Natural killer cell (primary cell): Measurements from ENCODE around the gene TCL1B. TPM values are rescaled to one million over a fixed set of nuclear protein-coding genes. Genes with fewer than 3 reads are reported as not detected.

Experiments used
- ATAC-seq, 3 donors: fragments of 150-1000 bp in 2 of 3; fragments of 200-7000 bp in 1 of 3; cut with Tn5 transposase; 1 replicate in 1 of 3; 2 replicates in 2 of 3; pipeline ENCODE4 v1.10.0; 2021; ENCODE audit warnings: mild to moderate bottlenecking in 2 of 3, moderate library complexity in 2 of 3
- DNase-seq, 2 donors: peaks; one replicate each; pipeline versions ENCODE4 v3.0.0 to v3.0.0-alpha.2; 2013 to 2021; ENCODE audit warnings: mixed read lengths in 1 of 2
- H3K27ac ChIP-seq: one replicate; pipeline ENCODE4 v1.5.1; 2013; ENCODE audit warnings: mild to moderate bottlenecking, low read length
- H3K27me3 ChIP-seq: one replicate; pipeline ENCODE4 v1.6.1; 2013; ENCODE audit warnings: low read length; ENCODE audit not compliant: control insufficient read depth, insufficient read depth
- H3K36me3 ChIP-seq: one replicate; pipeline ENCODE4 v1.6.1; 2013; ENCODE audit warnings: low read length; ENCODE audit not compliant: control insufficient read depth, insufficient read depth
- H3K4me1 ChIP-seq: one replicate; pipeline ENCODE4 v1.6.1; 2013; ENCODE audit warnings: low read length; ENCODE audit not compliant: control insufficient read depth, insufficient read depth
- H3K4me3 ChIP-seq: one replicate; pipeline ENCODE4 v1.5.1; 2013; ENCODE audit warnings: low read length
- H3K9me3 ChIP-seq: one replicate; pipeline ENCODE4 v1.6.1; 2013; ENCODE audit warnings: low read length; ENCODE audit not compliant: control insufficient read depth, insufficient read depth
- H3K27ac Mint-ChIP-seq, 2 donors: one replicate each; pipeline ENCODE4 v1.8.0; 2022; ENCODE audit warnings: mild to moderate bottlenecking in 2 of 2, mixed read lengths in 2 of 2, moderate library complexity in 1 of 2
- H3K27me3 Mint-ChIP-seq, 2 donors: one replicate each; pipeline ENCODE4 v1.8.0; 2022; ENCODE audit warnings: low read depth in 2 of 2, mixed read lengths in 2 of 2
- H3K36me3 Mint-ChIP-seq: one replicate; pipeline ENCODE4 v1.8.0; 2022; ENCODE audit warnings: mixed read lengths
- H3K4me1 Mint-ChIP-seq, 2 donors: one replicate each; pipeline ENCODE4 v1.8.0; 2022; ENCODE audit warnings: mixed read lengths in 2 of 2
- H3K4me3 Mint-ChIP-seq: one replicate; pipeline ENCODE4 v1.8.0; 2022; ENCODE audit warnings: mild to moderate bottlenecking, moderate library complexity, mixed read lengths
- H3K9me3 Mint-ChIP-seq, 2 donors: one replicate each; pipeline ENCODE4 v1.8.0; 2022; ENCODE audit warnings: mixed read lengths in 2 of 2
- whole genome bisulfite sequencing: methylation state at CpG from one replicate; pipeline ENCODE4 v1.1.7; 2013; ENCODE audit warnings: missing lambda C conversion rate; ENCODE audit not compliant: insufficient coverage; 5-methylcytosine and 5-hydroxymethylcytosine counted together
- intact Hi-C: fragments of 100-400 bp; cut with micrococcal nuclease; formaldehyde crosslinking; loops from one replicate; pipeline ENCODE4 v1.14.2; 2022
- total RNA-seq, 4 donors: library from RNA; stranded (reverse); fragments of 120-200 nt in 1 of 4; gene quantifications; one replicate each; pipeline versions ENCODE4 v1.2.3 to v1.2.4, GENCODE V29; 2013 to 2022
- TF ChIP-seq, protein P1 (sequence below): fragments of 200-600 bp; IDR thresholded peaks from one replicate; pipeline ENCODE4 v1.8.0; 2022; ENCODE audit warnings: antibody characterized with exemption

The TCL1B gene, protein sequence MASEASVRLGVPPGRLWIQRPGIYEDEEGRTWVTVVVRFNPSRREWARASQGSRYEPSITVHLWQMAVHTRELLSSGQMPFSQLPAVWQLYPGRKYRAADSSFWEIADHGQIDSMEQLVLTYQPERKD
- not detected for total RNA-seq
- 1.3 TPM for total RNA-seq (2013)

DNA sequence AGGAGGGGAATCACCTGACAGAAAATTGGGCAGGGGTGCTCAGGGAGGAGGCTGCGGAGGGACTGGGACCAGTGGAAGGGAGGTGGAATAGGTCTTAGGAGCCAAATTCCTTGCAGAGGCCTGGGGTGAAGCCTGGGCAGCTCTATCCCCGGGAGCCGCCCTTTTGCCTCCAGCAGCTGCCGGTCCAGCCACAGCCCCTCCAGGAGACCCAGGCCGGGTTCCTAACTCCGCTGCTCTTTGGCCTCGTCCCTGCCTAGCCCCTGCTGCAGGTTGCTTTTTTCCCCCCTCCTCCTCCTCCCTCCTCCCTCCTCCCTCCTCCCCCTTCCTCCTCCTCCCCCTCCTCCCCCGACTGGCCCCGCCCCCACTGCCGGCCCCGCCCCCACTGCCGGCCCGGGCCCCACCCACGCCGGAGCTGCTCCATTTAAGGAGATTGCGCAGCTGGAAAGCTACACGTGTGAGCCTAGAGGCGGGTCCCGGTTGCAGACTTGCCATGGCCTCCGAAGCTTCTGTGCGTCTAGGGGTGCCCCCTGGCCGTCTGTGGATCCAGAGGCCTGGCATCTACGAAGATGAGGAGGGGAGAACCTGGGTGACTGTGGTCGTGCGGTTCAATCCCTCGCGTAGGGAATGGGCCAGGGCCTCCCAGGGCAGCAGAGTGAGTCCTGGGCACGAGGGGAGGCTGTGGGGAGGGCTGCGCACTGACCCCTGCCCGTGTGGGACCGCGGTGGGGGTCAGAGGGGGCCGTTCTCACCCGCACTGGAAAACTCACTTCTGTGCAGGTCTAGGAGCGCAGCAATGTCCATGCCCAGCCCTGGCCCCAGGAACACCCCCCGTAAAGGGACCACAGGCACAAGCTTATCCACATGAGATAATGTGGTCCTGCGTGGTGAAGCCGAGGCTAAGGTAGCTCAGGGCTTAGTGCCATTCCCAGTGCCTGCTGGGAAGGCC is at the start of gene TCL1B:
TCL1B (plus strand) TSS at position 449 of the 945 bp plus-strand sequence; CDS start at position 491, 42 bp downstream.
- no peak within 1 kb of the TSS for H3K27ac Mint-ChIP-seq
- H3K27ac ChIP-seq: no peak within 1 kb of the TSS
- H3K36me3 Mint-ChIP-seq: no peaks in the 10 kb centered on the region

DNA sequence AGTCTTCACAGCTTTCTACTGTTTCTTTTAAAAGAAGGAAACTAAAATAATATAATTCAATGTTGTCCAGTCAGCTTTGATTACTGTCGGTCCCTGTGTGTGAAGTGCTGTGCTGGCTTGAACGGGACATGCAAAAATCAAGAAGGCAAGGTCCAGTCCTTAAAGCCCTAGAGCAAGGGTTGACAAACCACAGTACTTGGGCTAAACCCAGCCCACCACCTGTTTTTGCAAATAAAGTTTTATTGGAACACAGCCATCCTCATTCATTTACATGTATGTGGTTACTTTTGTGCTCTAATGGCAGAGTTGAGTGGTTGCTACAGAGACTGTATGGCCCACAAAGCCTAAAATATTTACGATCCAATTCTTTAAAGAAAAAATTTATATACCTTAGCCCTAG is 41.2 kb upstream of the TCL1B start:
- Mint-ChIP-seq H3K4me3 (no peak overlapping the region), H3K4me1 (no peaks in the 10 kb centered on the region), H3K36me3 (no peaks in the 10 kb centered on the region), H3K27ac (no peak overlapping the region), H3K27me3 (peaks cover 19 to 37% of the 10 kb centered on the region in 2 donors), H3K9me3 (no peaks in the 10 kb centered on the region)
- WGBS: 86% methylated on average over 2 of the region's 3 CpGs
- Histone ChIP-seq H3K27me3 (no peaks in the 10 kb centered on the region), H3K27ac (no peak overlapping the region), H3K9me3 (no peaks in the 10 kb centered on the region), H3K36me3 (no peaks in the 10 kb centered on the region), H3K4me3 (no peak overlapping the region), H3K4me1 (no peaks in the 10 kb centered on the region)
- DNase-seq (no peak), ATAC-seq (no peak)
- intact Hi-C loops: no loop called here
- TF ChIP-seq, protein P1, sequence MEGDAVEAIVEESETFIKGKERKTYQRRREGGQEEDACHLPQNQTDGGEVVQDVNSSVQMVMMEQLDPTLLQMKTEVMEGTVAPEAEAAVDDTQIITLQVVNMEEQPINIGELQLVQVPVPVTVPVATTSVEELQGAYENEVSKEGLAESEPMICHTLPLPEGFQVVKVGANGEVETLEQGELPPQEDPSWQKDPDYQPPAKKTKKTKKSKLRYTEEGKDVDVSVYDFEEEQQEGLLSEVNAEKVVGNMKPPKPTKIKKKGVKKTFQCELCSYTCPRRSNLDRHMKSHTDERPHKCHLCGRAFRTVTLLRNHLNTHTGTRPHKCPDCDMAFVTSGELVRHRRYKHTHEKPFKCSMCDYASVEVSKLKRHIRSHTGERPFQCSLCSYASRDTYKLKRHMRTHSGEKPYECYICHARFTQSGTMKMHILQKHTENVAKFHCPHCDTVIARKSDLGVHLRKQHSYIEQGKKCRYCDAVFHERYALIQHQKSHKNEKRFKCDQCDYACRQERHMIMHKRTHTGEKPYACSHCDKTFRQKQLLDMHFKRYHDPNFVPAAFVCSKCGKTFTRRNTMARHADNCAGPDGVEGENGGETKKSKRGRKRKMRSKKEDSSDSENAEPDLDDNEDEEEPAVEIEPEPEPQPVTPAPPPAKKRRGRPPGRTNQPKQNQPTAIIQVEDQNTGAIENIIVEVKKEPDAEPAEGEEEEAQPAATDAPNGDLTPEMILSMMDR: no peak

More for the DNA sequence above, at the start of gene TCL1B:
- Mint-ChIP-seq H3K4me1 (no peaks in the 10 kb centered on the region), H3K4me3 (no peak within 1 kb of the TSS), H3K27me3 (no peaks in the 10 kb centered on the region), H3K9me3 (no peaks in the 10 kb centered on the region)
- intact Hi-C loops: loop anchor here (10.0 kb wide), 1 partner anchor 241 kb away; no protein-coding TSS in a partner anchor
- 85% methylated on average over 35 of the region's 38 CpGs for WGBS
- TF ChIP-seq, protein P1: no peak
- ATAC-seq (no peak), DNase-seq (no peak)
- Histone ChIP-seq H3K4me3 (no peak within 1 kb of the TSS), H3K27me3 (no peaks in the 10 kb centered on the region), H3K4me1 (no peaks in the 10 kb centered on the region), H3K9me3 (no peaks in the 10 kb centered on the region), H3K36me3 (no peaks in the 10 kb centered on the region)

DNA sequence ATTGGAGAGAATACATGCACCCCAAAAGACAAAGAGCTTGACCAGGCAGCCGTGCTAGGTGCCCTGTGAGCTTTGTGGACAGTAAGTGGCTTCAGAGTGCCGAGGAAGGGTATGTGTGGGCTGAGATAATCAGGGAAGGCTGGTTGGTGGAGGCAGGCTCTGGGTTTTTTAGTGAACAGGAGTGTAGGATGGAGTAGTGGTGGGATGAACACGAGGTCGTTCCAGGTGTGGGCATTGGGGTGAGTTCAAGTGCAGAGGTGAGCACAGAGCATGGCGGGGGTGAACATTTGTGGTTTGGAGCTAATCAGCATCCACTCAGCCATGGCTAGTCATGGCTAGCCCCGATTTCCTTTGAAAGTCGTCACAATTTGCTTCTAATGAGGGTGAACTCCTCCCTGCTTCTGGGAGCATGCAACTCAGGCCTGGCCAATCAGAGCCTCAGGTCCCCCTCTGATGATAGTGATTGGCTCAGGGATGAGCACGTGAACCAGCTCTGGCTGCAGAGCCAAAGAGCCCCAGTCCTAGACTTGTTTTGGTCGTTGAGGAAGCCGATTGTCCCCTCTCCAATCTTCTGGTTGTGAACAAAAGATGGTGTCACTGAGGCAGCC is 40.7 kb upstream of the TCL1B start:
- Histone ChIP-seq H3K36me3 (no peaks in the 10 kb centered on the region), H3K27me3 (no peaks in the 10 kb centered on the region), H3K4me3 (no peak overlapping the region), H3K27ac (no peak overlapping the region), H3K4me1 (no peaks in the 10 kb centered on the region), H3K9me3 (no peaks in the 10 kb centered on the region)
- intact Hi-C loops: no loop called here
- Mint-ChIP-seq H3K36me3 (no peaks in the 10 kb centered on the region), H3K9me3 (no peaks in the 10 kb centered on the region), H3K27me3 (peaks cover 19 to 34% of the 10 kb centered on the region in 2 donors), H3K27ac (no peak overlapping the region), H3K4me3 (no peak overlapping the region), H3K4me1 (no peaks in the 10 kb centered on the region)
- no peak for ATAC-seq
- TF ChIP-seq, protein P1: no peak
- no peak for DNase-seq
- WGBS: 81% methylated on average over 10 of the region's 10 CpGs
